ENCODE measurements around the gene UBR4.
A peak's percentile ranks its signal among the peaks of the same experiment; 100 is the strongest.

GRCh38 chr1:19251305-19252196 lies 41.5 kb upstream of the UBR4 start, which contains the start of the genes EMC1 and MRTO4:
- TF ChIP-seq, protein P1, sequence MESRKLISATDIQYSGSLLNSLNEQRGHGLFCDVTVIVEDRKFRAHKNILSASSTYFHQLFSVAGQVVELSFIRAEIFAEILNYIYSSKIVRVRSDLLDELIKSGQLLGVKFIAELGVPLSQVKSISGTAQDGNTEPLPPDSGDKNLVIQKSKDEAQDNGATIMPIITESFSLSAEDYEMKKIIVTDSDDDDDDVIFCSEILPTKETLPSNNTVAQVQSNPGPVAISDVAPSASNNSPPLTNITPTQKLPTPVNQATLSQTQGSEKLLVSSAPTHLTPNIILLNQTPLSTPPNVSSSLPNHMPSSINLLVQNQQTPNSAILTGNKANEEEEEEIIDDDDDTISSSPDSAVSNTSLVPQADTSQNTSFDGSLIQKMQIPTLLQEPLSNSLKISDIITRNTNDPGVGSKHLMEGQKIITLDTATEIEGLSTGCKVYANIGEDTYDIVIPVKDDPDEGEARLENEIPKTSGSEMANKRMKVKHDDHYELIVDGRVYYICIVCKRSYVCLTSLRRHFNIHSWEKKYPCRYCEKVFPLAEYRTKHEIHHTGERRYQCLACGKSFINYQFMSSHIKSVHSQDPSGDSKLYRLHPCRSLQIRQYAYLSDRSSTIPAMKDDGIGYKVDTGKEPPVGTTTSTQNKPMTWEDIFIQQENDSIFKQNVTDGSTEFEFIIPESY (IDR thresholded peaks at IDR 0.05; ENCODE audit: borderline replicate concordance, low read depth), result no peak; the same call in 1 of the 2 replicates
- TF ChIP-seq CTCF (IDR thresholded peaks at IDR 0.05) (no peak), TEAD4 (IDR thresholded peaks at IDR 0.05; ENCODE audit: borderline replicate concordance, insufficient read depth) (0 out of 2 replicates have a peak, but pooled peaks have one; percentile 9), TAF1 (IDR thresholded peaks at IDR 0.05; ENCODE audit: borderline replicate concordance, low read depth, low read length) (peak; percentile 93), FOSL2 (IDR thresholded peaks at IDR 0.05; ENCODE audit: borderline replicate concordance, low read depth) (no peak), FOXJ3 (CRISPR knock-in tag; IDR thresholded peaks at IDR 0.05) (no peak), SIN3A (IDR thresholded peaks at IDR 0.05; ENCODE audit: borderline replicate concordance, low read depth, low read length) (peak; percentile 87; the same call in 1 of the 2 replicates), GABPA (IDR thresholded peaks at IDR 0.05; ENCODE audit: low read depth) (peak; percentile 72)
